ENCODE data around the gene GTPBP10. TPM values are rescaled to one million over a fixed set of nuclear protein-coding genes. Genes with fewer than 3 reads are reported as not detected.

The GTPBP10 gene
- total and polyA plus RNA-seq, 2 of the 13 experiments (the other 11 are each of a cell fraction or from before 2014, with no cell fraction given) = 13.3 to 38.7 TPM

- TF ChIP-seq TCF7 (IDR thresholded peaks at IDR 0.05; ENCODE audit: low read depth) (no peak), ZNF580 (CRISPR knock-in tag; IDR thresholded peaks at IDR 0.05; ENCODE audit: borderline replicate concordance, low read depth) (peak; percentile 86), KMT2A (CRISPR knock-in tag; IDR thresholded peaks at IDR 0.05) (peak; percentile 75), ZNF501 (CRISPR knock-in tag; IDR thresholded peaks at IDR 0.05) (peak; percentile 90), HMG20B (CRISPR knock-in tag; conservative IDR thresholded peaks at IDR 0.05) (0 out of 2 replicates have a peak, but pooled peaks have one; percentile 30), GATAD1 (CRISPR knock-in tag; IDR thresholded peaks at IDR 0.05) (peak; percentile 90), ZZZ3 (CRISPR knock-in tag; IDR thresholded peaks at IDR 0.05; ENCODE audit: borderline replicate concordance) (peak; percentile 40; the same call in 1 of the 2 replicates), RFXANK (CRISPR knock-in tag; IDR thresholded peaks at IDR 0.05) (peak; percentile 84), FOXO1 (CRISPR knock-in tag; IDR thresholded peaks at IDR 0.05) (0 out of 2 replicates have a peak, but pooled peaks have one; percentile 45), NR2C2 (CRISPR knock-in tag; IDR thresholded peaks at IDR 0.05; ENCODE audit: borderline replicate concordance) (peak; percentile 71; the same call in 1 of the 2 replicates), ZFY (CRISPR knock-in tag; IDR thresholded peaks at IDR 0.05) (peak; percentile 28; the same call in 1 of the 2 replicates), SMYD3 (CRISPR knock-in tag; IDR thresholded peaks at IDR 0.05) (peak; percentile 30; the same call in 1 of the 2 replicates), ELF1 (CRISPR knock-in tag; IDR thresholded peaks at IDR 0.05) (peak; percentile 93), MXD1 (CRISPR knock-in tag; IDR thresholded peaks at IDR 0.05) (0 out of 2 replicates have a peak, but pooled peaks have one; percentile 40), MED1 (CRISPR knock-in tag; IDR thresholded peaks at IDR 0.05) (peak; percentile 17), ZSCAN9 (CRISPR knock-in tag; IDR thresholded peaks at IDR 0.05; ENCODE audit: borderline replicate concordance) (peak; percentile 27; the same call in 1 of the 2 replicates), ZNF142 (CRISPR knock-in tag; IDR thresholded peaks at IDR 0.05) (peak; percentile 53; the same call in 1 of the 2 replicates), ZNF337 (CRISPR knock-in tag; IDR thresholded peaks at IDR 0.05; ENCODE audit: borderline replicate concordance, low read depth) (no peak), ZBTB34 (CRISPR knock-in tag; IDR thresholded peaks at IDR 0.05) (peak; percentile 26; the same call in 1 of the 2 replicates), MTA3 (CRISPR knock-in tag; IDR thresholded peaks at IDR 0.05) (no peak), ZNF367 (CRISPR knock-in tag; IDR thresholded peaks at IDR 0.05; ENCODE audit: borderline replicate concordance) (no peak), MEIS2 (CRISPR knock-in tag; IDR thresholded peaks at IDR 0.05) (peak; percentile 18; the same call in 1 of the 2 replicates)
These were observed 56.9 kb downstream of the GTPBP10 start, which contains the start of gene CLDN12 (continued) for GRCh38 chr7:90403174-90404113.
